Stimulated activated CD8-positive, alpha-beta memory T cell treated with anti-CD3 and anti-CD28 coated beads, Interleukin-4, amount 100 ng/mL, for 1 hour (primary cell): ENCODE results near the gene MICAL2.

Experiments
- DNase-seq, 2 donors: peaks; one replicate each; pipeline ENCODE4 v3.0.0-alpha.2; 2020; ENCODE audit warnings: low read depth in 2 of 2, low spot score in 1 of 2

MICAL2 gene

GRCh38 chr11:12149672-12150225 is 39.4 kb downstream of the MICAL2 start:
- DNase-seq = no peak

- DNase-seq = no peak
Observed at GRCh38 chr11:12150831-12151382, 40.5 kb downstream of the MICAL2 start.

GRCh38 chr11:12152321-12152720 is 41.9 kb downstream of the MICAL2 start:
- no peak for DNase-seq

GRCh38 chr11:12154871-12155668 is 44.7 kb downstream of the MICAL2 start:
- DNase-seq = no peak

- DNase-seq = no peak
Observed at GRCh38 chr11:12155696-12156095, 45.3 kb downstream of the MICAL2 start.

- DNase-seq = no peak
Observed at GRCh38 chr11:12156301-12157140, 46.1 kb downstream of the MICAL2 start.

- DNase-seq = no peak
Observed at GRCh38 chr11:12157241-12157661, 46.9 kb downstream of the MICAL2 start.

- DNase-seq = no peak
Observed at GRCh38 chr11:12158909-12159308, 48.5 kb downstream of the MICAL2 start.

- no peak for DNase-seq
Observed at GRCh38 chr11:12159351-12160099, 49.1 kb downstream of the MICAL2 start.

- DNase-seq = no peak
Observed at GRCh38 chr11:12160231-12160630, 49.8 kb downstream of the MICAL2 start.

- no peak for DNase-seq
Observed at GRCh38 chr11:12160680-12161079, 50.3 kb downstream of the MICAL2 start.

GRCh38 chr11:12161137-12161536 is 50.7 kb downstream of the MICAL2 start:
- DNase-seq = no peak

- DNase-seq = no peak
Observed at GRCh38 chr11:12161603-12162350, 51.4 kb downstream of the MICAL2 start.

- DNase-seq = no peak
Observed at GRCh38 chr11:12162652-12163051, 52.3 kb downstream of the MICAL2 start.

- DNase-seq = no peak
Observed at GRCh38 chr11:12163181-12163941, 53.0 kb downstream of the MICAL2 start.

- no peak for DNase-seq
Observed at GRCh38 chr11:12164061-12165014, 53.9 kb downstream of the MICAL2 start.

- no peak for DNase-seq
Observed at GRCh38 chr11:12165237-12165875, 55.0 kb downstream of the MICAL2 start.
